Vagina (tissue), 2 donors: ENCODE results near the gene UGT2B7. TPM values are rescaled to one million over a fixed set of nuclear protein-coding genes. Genes with fewer than 3 reads are reported as not detected.

ENCODE experiments used
- DNase-seq, 2 donors: peaks; one replicate each; pipeline ENCODE4 v3.0.0-alpha.2; 2017; ENCODE audit errors: extremely low spot score in 2 of 2
- H3K27ac ChIP-seq: fragments of 200-600 bp; sonication (generic); one replicate; pipeline ENCODE4 v1.5.1; 2019
- H3K27me3 ChIP-seq: fragments of 200-600 bp; sonication (generic); one replicate; pipeline ENCODE4 v1.5.1; 2019
- H3K36me3 ChIP-seq, 2 donors: fragments of 200-600 bp; sonication (generic); one replicate each; pipeline ENCODE4 v1.5.1; 2017 to 2019
- H3K4me1 ChIP-seq: fragments of 200-600 bp; sonication (generic); one replicate; pipeline ENCODE4 v1.5.1; 2019
- H3K4me3 ChIP-seq, 2 donors: fragments of 200-600 bp; sonication (generic); 1 replicate in 1 of 2; 2 replicates in 1 of 2; pipeline ENCODE4 v1.5.1; 2016 to 2019
- H3K9me3 ChIP-seq: fragments of 200-600 bp; sonication (generic); one replicate; pipeline ENCODE4 v1.5.1; 2019
- POLR2A ChIP-seq, 2 donors: fragments of 450-650 bp; IDR thresholded peaks; one replicate each; pipeline ENCODE4 v1.6.1; 2017; ENCODE audit warnings: antibody characterized with exemption in 2 of 2, mild to moderate bottlenecking in 2 of 2, moderate library complexity in 2 of 2
- POLR2AphosphoS5 ChIP-seq, 2 donors: sonication (generic); formaldehyde crosslinking; IDR thresholded peaks; one replicate each; pipeline ENCODE4 v1.9.0; 2017; ENCODE audit warnings: antibody characterized with exemption in 2 of 2, mild to moderate bottlenecking in 2 of 2, low read depth in 1 of 2; ENCODE audit not compliant: insufficient read depth in 1 of 2
- intact Hi-C: fragments of 100-400 bp; cut with DNase I; formaldehyde crosslinking; loops from one replicate; pipeline ENCODE4 v1.15.1; 2023
- total RNA-seq: library from RNA; depleted of rRNA; stranded (reverse); fragments of >200 nt; gene quantifications from one replicate; pipeline ENCODE4 v1.2.3, GENCODE V29; 2016
- TF ChIP-seq, protein P1 (sequence below), 3 experiments: fragments of 450-650 bp in 2 of 3; fragments of 200-600 bp in 1 of 3; sonication (generic) in 1 of 3; IDR thresholded peaks; one replicate each; pipeline ENCODE4 v1.5.1; 2017 to 2019; ENCODE audit warnings: antibody characterized with exemption in 3 of 3, mild to moderate bottlenecking in 2 of 3, moderate library complexity in 2 of 3

The UGT2B7 gene
- total RNA-seq, 1 donor from 2014 or later, result not detected

DNA sequence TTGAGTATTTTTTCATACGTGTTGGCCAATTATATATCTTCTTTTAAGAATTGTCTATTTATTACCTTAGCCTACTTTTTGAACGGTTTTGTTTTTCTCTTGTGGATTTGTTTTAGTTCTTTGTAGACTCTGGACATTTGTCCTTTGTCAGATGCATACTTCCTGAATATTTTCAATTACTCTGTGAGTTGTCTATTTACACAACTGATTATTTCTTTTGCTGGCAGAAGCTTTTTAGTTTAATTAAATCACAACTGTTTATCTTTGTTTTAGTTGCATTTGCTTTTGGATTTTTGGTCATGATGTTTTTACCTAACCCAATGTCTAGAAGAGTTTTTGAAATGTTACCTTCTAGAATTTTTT is 19.6 kb downstream of the UGT2B7 start:
- no peaks in the 10 kb centered on the region for H3K9me3 ChIP-seq
- no peaks in the 10 kb centered on the region for H3K36me3 ChIP-seq
- no peaks in the 10 kb centered on the region for H3K27me3 ChIP-seq
- DNase-seq, result no peak
- H3K27ac ChIP-seq, result no peak overlapping the region
- H3K4me1 ChIP-seq, result no peaks in the 10 kb centered on the region
- intact Hi-C loops, result no loop called here
- H3K4me3 ChIP-seq, result no peak overlapping the region
- no peak for TF ChIP-seq POLR2AphosphoS5 (IDR thresholded peaks at IDR 0.05; ENCODE audit: insufficient read depth in 1 of 2, low read depth in 1 of 2)
- no peak for TF ChIP-seq POLR2A (IDR thresholded peaks at IDR 0.05)
- TF ChIP-seq, protein P1, sequence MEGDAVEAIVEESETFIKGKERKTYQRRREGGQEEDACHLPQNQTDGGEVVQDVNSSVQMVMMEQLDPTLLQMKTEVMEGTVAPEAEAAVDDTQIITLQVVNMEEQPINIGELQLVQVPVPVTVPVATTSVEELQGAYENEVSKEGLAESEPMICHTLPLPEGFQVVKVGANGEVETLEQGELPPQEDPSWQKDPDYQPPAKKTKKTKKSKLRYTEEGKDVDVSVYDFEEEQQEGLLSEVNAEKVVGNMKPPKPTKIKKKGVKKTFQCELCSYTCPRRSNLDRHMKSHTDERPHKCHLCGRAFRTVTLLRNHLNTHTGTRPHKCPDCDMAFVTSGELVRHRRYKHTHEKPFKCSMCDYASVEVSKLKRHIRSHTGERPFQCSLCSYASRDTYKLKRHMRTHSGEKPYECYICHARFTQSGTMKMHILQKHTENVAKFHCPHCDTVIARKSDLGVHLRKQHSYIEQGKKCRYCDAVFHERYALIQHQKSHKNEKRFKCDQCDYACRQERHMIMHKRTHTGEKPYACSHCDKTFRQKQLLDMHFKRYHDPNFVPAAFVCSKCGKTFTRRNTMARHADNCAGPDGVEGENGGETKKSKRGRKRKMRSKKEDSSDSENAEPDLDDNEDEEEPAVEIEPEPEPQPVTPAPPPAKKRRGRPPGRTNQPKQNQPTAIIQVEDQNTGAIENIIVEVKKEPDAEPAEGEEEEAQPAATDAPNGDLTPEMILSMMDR (IDR thresholded peaks at IDR 0.05), result no peak

GRCh38 chr4:69116645-69117321 is 20.5 kb downstream of the UGT2B7 start:
- H3K27me3 ChIP-seq, result no peaks in the 10 kb centered on the region
- no peaks in the 10 kb centered on the region for H3K4me1 ChIP-seq
- H3K36me3 ChIP-seq, result no peaks in the 10 kb centered on the region
- intact Hi-C loops, result no loop called here
- no peak overlapping the region for H3K4me3 ChIP-seq
- no peak for DNase-seq
- no peaks in the 10 kb centered on the region for H3K9me3 ChIP-seq
- H3K27ac ChIP-seq, result no peak overlapping the region
- TF ChIP-seq, protein P1 (IDR thresholded peaks at IDR 0.05), result no peak
- TF ChIP-seq POLR2A (IDR thresholded peaks at IDR 0.05) (no peak), POLR2AphosphoS5 (IDR thresholded peaks at IDR 0.05; ENCODE audit: insufficient read depth in 1 of 2, low read depth in 1 of 2) (no peak)

GRCh38 chr4:69120870-69121269 is 24.6 kb downstream of the UGT2B7 start:
- Histone ChIP-seq H3K27ac (no peak overlapping the region), H3K27me3 (no peaks in the 10 kb centered on the region), H3K36me3 (no peaks in the 10 kb centered on the region), H3K9me3 (no peaks in the 10 kb centered on the region), H3K4me1 (no peaks in the 10 kb centered on the region), H3K4me3 (no peak overlapping the region)
- no peak for DNase-seq
- intact Hi-C loops, result no loop called here
- TF ChIP-seq, protein P1 (IDR thresholded peaks at IDR 0.05), result no peak
- TF ChIP-seq POLR2AphosphoS5 (IDR thresholded peaks at IDR 0.05; ENCODE audit: insufficient read depth in 1 of 2, low read depth in 1 of 2) (no peak), POLR2A (IDR thresholded peaks at IDR 0.05) (no peak)

DNA sequence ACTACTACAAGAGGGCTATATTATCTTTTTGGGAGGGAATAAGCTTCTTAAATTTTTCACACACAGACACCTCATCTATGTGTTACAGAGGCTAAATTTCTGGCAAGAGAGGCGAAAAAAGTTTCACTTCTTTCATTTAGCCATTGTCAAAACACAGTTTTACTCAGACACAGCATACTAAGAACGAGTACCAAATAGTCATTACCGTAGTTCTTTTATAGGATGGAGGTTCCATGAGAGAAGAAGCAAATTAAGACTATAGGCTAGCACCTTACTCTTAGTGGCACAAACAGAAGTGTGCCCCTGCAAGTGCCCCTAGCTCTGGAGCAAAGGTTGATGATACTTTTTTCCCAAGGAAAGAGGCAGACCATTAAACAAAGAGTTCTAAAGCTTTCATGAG is 26.2 kb downstream of the UGT2B7 start:
- no peaks in the 10 kb centered on the region for H3K27me3 ChIP-seq
- TF ChIP-seq POLR2AphosphoS5 (IDR thresholded peaks at IDR 0.05; ENCODE audit: insufficient read depth in 1 of 2, low read depth in 1 of 2) (no peak), POLR2A (IDR thresholded peaks at IDR 0.05) (no peak)
- TF ChIP-seq, protein P1 (IDR thresholded peaks at IDR 0.05), result no peak
- no peak overlapping the region for H3K27ac ChIP-seq
- H3K9me3 ChIP-seq, result no peaks in the 10 kb centered on the region
- no peaks in the 10 kb centered on the region for H3K36me3 ChIP-seq
- DNase-seq, result no peak
- intact Hi-C loops, result no loop called here
- H3K4me1 ChIP-seq, result no peaks in the 10 kb centered on the region
- H3K4me3 ChIP-seq, result no peak overlapping the region

DNA sequence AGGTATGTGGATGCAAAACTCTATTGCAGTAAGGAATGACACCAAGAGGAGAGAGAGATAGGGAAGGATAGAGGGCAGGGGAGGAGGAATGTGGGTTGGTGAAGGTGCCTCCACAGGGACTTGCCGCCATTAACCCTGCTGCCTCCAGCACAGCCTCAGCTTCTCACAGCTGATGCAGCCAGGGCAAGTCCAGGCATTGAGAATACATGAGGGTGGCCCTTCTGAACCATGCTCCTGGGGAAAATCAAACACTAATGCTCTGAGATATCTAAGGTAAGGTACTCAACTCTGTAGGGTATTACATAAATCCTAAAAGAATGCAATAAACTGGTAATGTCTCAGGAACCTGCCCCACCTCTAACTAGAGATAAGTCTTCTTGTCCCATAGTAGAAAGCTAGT is 28.7 kb downstream of the UGT2B7 start:
- Histone ChIP-seq H3K36me3 (no peaks in the 10 kb centered on the region), H3K27ac (no peak overlapping the region), H3K27me3 (no peaks in the 10 kb centered on the region), H3K4me3 (no peak overlapping the region), H3K4me1 (no peaks in the 10 kb centered on the region), H3K9me3 (no peaks in the 10 kb centered on the region)
- no peak for DNase-seq
- intact Hi-C loops, result no loop called here
- no peak for TF ChIP-seq POLR2AphosphoS5 (IDR thresholded peaks at IDR 0.05; ENCODE audit: insufficient read depth in 1 of 2, low read depth in 1 of 2)
- no peak for TF ChIP-seq POLR2A (IDR thresholded peaks at IDR 0.05)
- TF ChIP-seq, protein P1 (IDR thresholded peaks at IDR 0.05), result no peak
